Measurements from ENCODE around the gene SERPINE2.
"Not testable (repeated sequence)": the region's sequence is repeated elsewhere in the genome, so short reads cannot be mapped to it uniquely, and the experiment has no call there.

Gene SERPINE2

GRCh38 chr2:224009605-224010315 lies 29.3 kb downstream of the SERPINE2 start:
- no peak for FAIRE-seq

GRCh38 chr2:224008702-224009261 lies 30.3 kb downstream of the SERPINE2 start:
- no peak for FAIRE-seq

- no peak for FAIRE-seq
Observed at GRCh38 chr2:224004105-224004695, 34.9 kb downstream of the SERPINE2 start.

DNA sequence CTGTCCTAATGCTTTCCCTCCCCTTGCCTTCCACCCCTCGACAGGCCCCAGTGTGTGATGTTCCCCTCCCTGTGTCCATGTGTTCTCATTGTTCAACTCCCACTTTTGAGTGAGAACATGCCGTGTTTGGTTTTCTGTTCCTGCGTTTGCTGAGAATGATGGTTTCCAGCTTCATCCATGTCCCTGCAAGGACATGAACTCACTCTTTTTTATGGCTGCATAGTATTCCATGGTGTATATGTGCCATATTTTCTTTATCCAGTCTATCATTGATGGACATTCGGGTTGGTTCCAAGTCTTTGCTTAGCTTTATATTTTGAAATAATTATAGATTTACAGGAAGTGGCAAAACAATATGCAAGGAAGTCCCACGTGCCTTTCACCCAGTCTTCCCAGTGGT lies 38.4 kb downstream of the SERPINE2 start:
- FAIRE-seq: not testable (repeated sequence)

DNA sequence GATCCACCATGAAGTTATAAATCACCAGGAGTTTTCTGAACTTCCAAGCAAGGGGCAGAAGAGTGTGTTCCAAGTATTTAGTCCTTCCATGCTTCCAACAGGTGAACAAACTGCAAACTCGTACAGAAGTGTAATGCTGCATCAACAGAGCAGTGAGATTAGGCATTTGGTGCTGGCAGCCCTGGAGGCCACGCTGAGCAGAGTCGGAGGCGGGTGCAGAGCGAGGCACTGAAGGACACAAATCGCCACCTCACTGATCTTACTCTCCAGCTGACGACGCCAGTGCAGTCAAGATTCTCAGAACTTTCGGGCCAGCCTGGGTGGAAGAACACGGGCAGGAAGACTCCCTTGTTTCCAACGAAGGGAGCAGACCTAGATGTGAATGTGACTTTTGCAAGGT lies 39.2 kb downstream of the SERPINE2 start:
- FAIRE-seq: no peak

DNA sequence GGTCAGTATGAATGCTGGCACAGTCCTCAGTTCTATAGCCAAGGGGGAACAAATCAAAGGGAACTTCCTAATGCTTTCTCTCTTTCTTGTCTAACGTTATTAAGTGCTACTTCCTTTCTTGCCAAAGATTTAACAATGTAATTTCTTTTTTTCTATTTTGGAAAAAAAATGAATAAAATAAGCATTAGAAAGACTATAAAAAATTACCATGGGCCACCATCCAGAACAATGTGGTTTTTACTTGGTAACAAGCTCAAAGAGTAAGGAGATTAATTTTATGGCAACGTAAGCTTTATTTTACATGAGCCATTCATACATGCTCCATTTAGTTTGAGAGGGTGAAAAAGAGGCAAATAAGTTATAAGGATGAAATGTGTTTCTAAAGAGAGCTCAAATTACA lies 40.1 kb downstream of the SERPINE2 start:
- no peak for FAIRE-seq

DNA sequence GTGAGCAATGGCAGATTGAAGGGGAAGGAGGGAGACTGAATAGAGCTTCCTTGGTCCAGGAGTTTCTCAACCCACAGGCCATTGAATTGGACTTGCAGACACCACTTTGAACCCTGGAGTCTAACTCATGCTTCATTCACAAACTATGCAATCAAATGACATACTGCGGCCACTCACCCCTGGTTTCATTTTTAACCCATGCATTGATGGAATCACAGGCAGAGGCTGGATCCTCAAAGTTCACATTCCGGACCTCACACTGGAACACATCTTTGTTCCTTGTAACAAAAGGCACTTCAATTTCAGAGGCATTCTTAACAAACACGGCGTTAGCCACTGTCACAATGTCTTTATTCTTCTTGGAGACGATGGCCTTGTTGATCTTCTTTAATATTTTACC lies 41.1 kb downstream of the SERPINE2 start:
- FAIRE-seq: no peak

DNA sequence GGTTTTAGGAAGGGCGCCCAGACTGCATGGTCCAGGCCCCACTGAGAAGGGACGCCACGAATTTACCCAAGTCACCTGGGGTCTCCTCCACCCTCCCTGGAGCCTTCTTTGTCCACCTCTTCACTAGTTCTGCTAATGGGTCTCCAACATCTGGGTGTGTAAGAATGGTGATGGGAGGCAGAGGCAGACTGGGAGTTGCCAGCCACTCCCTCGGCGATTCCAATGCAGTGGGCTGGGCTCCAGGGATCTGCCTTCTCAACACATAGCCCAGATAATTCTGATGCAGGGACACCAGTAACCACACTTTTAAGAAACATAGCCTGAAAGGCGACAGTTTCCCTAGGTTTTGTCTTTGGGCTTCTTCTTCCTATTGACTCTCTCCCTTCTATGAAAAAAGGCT lies 42.7 kb downstream of the SERPINE2 start:
- FAIRE-seq: no peak

- no peak for FAIRE-seq
Observed at GRCh38 chr2:223995569-223995968, 43.5 kb downstream of the SERPINE2 start.

DNA sequence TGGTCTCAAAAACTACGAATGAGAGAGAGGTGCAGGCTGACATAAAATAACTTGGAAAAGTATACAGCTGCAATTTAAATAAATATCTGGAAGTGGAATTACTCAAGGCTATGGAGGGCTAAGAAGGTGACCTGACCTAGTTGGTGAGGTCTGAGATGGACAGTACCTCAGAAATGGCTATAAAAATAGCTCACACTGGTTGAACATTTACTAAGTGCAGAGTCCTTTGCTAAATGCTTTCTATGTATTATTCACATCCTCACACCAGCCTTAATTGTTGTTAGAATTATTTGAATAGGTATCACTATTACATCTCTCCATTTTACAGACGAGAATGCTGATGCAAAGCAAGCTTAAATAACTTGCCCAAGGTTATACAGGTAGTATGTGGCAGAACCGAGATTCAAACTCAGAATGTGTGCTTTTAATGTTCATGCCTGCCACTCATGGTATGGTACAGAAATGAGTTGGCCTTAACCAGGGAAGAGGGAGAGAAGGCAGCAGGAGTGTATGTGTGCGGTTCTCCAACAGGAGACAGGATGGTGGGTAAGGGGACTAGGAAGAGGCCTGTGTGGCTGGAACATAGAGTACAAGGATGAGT lies 44.4 kb downstream of the SERPINE2 start:
- no peak for FAIRE-seq

DNA sequence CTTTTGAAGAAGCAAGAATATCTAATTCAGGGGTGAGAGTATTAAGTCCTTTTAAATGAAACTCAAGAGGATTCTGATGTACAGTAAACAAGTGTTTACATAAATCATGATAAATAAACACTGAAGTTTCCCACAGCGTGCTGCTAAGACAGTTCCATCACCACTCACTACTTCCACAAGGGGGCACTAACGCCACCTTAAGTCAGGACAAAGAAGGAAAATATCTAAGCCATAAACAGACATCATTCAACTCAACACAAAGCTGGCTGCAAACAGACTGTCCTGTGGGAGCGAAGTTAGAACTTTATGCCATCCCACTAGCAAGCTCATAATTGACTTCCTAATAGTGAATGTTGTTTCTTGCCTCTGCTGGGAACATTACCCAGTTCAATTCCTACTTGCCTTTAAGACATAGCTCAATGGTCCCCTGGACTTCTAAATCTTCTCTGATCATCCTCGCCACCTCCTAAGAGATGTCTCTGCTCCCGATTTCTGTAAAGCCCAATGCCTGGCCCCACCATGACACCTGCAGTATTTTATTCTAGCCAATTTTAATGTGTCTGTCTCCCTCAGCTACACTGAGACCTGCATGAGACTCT lies 45.4 kb downstream of the SERPINE2 start:
- FAIRE-seq: peak; percentile 86

DNA sequence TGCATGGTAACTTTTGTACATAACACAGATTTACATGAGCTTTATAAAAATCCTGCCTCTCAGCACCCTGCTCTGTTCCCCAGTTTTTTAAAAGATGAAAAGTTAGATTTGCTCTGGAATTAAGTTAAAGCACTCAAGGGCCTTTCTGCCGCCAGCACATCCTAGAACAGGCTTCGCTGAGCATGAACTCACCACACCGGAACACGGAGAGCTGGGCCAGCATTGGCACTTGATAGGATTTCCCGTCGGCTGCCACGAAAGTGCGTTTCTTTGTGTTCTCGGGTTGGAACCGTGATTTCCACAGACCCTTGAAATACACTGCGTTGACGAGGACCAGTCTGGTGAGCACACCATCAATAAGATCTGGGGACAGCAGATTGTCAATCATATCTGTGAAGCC lies 47.5 kb downstream of the SERPINE2 start:
- no peak for FAIRE-seq

GRCh38 chr2:223989856-223990232 lies 49.2 kb downstream of the SERPINE2 start:
- FAIRE-seq: no peak

GRCh38 chr2:223989206-223989855 lies 49.8 kb downstream of the SERPINE2 start:
- FAIRE-seq: no peak

DNA sequence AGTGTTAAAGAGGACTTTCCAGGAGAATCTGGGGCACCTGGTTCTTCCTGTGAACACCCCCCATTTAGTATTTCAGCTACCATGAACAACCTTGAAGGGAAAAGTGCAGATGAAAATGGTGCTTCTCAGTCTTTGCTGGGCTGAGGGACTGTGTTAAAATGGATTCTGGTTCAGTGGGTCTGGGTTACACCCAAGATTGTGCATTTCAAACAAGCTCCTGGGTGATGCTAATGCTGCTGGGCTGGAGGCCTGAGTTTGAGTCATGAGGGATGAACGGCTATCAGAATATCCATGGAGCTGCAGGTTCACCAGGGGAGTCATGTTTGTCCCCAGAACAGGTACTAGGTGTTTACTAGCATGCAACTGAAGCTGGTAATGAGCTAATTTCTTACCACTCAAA lies 57.8 kb downstream of the SERPINE2 start:
- no peak for FAIRE-seq

- no peak for FAIRE-seq
Observed at GRCh38 chr2:223980803-223981202, 58.3 kb downstream of the SERPINE2 start.

- FAIRE-seq: no peak
Observed at GRCh38 chr2:223980397-223980735, 58.7 kb downstream of the SERPINE2 start.

- no peak for FAIRE-seq
Observed at GRCh38 chr2:223979730-223980396, 59.2 kb downstream of the SERPINE2 start.

- no peak for FAIRE-seq
Observed at GRCh38 chr2:223978451-223978850, 60.6 kb downstream of the SERPINE2 start.

DNA sequence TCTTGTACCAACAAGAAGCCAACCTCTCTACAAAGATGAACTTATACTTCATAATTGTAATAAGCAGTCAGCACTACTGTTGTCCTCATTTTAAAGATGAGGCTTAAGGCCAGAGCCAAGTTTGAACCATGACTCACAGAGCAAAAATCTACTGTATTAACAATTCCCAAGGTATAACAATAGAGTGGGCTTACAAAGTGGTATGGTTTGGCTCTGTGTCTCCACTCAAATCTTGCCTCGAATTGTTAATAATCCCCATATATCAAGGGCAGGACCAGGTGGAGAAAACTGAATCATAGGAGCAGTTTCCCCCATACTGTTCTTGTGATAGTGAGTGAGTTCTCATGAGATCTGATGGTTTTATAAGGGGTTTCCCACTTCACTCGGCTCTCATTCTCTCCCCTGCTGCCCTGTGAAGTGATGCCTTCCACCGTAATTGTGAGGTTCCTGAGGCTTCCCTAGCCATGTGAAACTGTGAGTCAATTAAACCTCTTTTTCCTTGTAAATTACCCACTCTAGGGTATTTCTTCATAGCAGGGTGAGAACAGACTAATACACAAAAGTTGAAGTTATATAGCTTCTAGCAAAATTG lies 62.4 kb downstream of the SERPINE2 start:
- no peak for FAIRE-seq

GRCh38 chr2:223973606-223974005 lies 65.5 kb downstream of the SERPINE2 start:
- no peak for FAIRE-seq

- FAIRE-seq: no peak
Observed at GRCh38 chr2:223972656-223973102, 66.4 kb downstream of the SERPINE2 start.
